HepG2 (cell line): ENCODE results near the gene EFL1. TPM values are rescaled to one million over a fixed set of nuclear protein-coding genes. Genes with fewer than 3 reads are reported as not detected.
A peak's percentile ranks its signal among the peaks of the same experiment; 100 is the strongest.

Experiments
- ISX ChIP-seq: sonication (generic); formaldehyde crosslinking; conservative IDR thresholded peaks from 2 replicates; pipeline ENCODE4 v1.5.0; 2020; ENCODE audit warnings: missing genetic modification reagents
- SIX4 ChIP-seq: sonication (generic); formaldehyde crosslinking; IDR thresholded peaks from 2 replicates; pipeline ENCODE4 v1.4.0; 2020; ENCODE audit warnings: missing genetic modification reagents
- SKIL ChIP-seq: sonication (generic); formaldehyde crosslinking; IDR thresholded peaks from 2 replicates; pipeline ENCODE4 v1.8.0; 2022; ENCODE audit warnings: missing genetic modification reagents, mild to moderate bottlenecking, moderate library complexity, borderline replicate concordance
- SNAI1 ChIP-seq: sonication (generic); formaldehyde crosslinking; IDR thresholded peaks from 2 replicates; pipeline ENCODE4 v1.5.0; 2020; ENCODE audit warnings: mild to moderate bottlenecking, missing genetic modification reagents, borderline replicate concordance
- SNAPC4 ChIP-seq: sonication (generic); formaldehyde crosslinking; IDR thresholded peaks from 2 replicates; pipeline ENCODE4 v1.4.0; 2020; ENCODE audit warnings: mild to moderate bottlenecking, missing genetic modification reagents
- TBX3 ChIP-seq: fragments of 450-650 bp; IDR thresholded peaks from 2 replicates; pipeline ENCODE4 v1.6.1; 2017; ENCODE audit warnings: antibody characterized with exemption, mild to moderate bottlenecking, inconsistent platforms, borderline replicate concordance
- TOPORS ChIP-seq: sonication (generic); formaldehyde crosslinking; IDR thresholded peaks from 2 replicates; pipeline ENCODE4 v1.8.0; 2023; ENCODE audit warnings: mild to moderate bottlenecking, missing genetic modification reagents
- ZNF143 ChIP-seq: sonication (generic); formaldehyde crosslinking; IDR thresholded peaks from 2 replicates; pipeline ENCODE4 v1.4.0; 2020; ENCODE audit warnings: missing genetic modification reagents
- ZNF180 ChIP-seq: sonication (generic); formaldehyde crosslinking; IDR thresholded peaks from 2 replicates; pipeline ENCODE4 v1.4.0; 2020; ENCODE audit warnings: low read depth, missing genetic modification reagents, borderline replicate concordance
- ZNF225 ChIP-seq: sonication (generic); formaldehyde crosslinking; IDR thresholded peaks from 2 replicates; pipeline ENCODE4 v1.4.0; 2020; ENCODE audit warnings: mild to moderate bottlenecking, missing genetic modification reagents
- ZNF232 ChIP-seq: sonication (generic); formaldehyde crosslinking; IDR thresholded peaks from 2 replicates; pipeline ENCODE4 v1.4.0; 2020; ENCODE audit warnings: missing genetic modification reagents, borderline replicate concordance
- ZNF431 ChIP-seq: sonication (generic); formaldehyde crosslinking; IDR thresholded peaks from 2 replicates; pipeline ENCODE4 v1.9.0; 2022; ENCODE audit warnings: missing genetic modification reagents, low read depth, mild to moderate bottlenecking, borderline replicate concordance
- ZNF556 ChIP-seq: sonication (generic); formaldehyde crosslinking; IDR thresholded peaks from 2 replicates; pipeline ENCODE4 v1.4.0; 2020; ENCODE audit warnings: mild to moderate bottlenecking, missing genetic modification reagents, borderline replicate concordance
- ZNF781 ChIP-seq: sonication (generic); formaldehyde crosslinking; IDR thresholded peaks from 2 replicates; pipeline ENCODE4 v1.5.1; 2020; ENCODE audit warnings: borderline replicate concordance, mild to moderate bottlenecking, missing genetic modification reagents; ENCODE audit errors: not compliant biosample characterization
- ZSCAN22 ChIP-seq: sonication (generic); formaldehyde crosslinking; IDR thresholded peaks from 2 replicates; pipeline ENCODE4 v1.4.0; 2020; ENCODE audit warnings: mild to moderate bottlenecking, missing genetic modification reagents
- polyA plus RNA-seq, 8 experiments: library from polyadenylated mRNA; depleted of rRNA in 3 of 8; stranded (reverse) in 7 of 8; unstranded in 1 of 8; fragments of >200 nt; fragmentation: Illumina TruSeq in 4 of 8; extraction: Trizol in 4 of 8; gene quantifications; 2 replicates each; pipeline versions ENCODE4 v1.2.1 to v1.2.3, GENCODE V29; 2011 to 2016; ENCODE audit warnings: low read depth in 4 of 8, missing spikeins in 1 of 8, mixed read lengths in 1 of 8; ENCODE audit not compliant: insufficient read depth in 1 of 8
- total RNA-seq, 5 experiments: library from RNA; depleted of rRNA; stranded (reverse); fragments of >200 nt; fragmentation: Illumina TruSeq; extraction: Trizol; gene quantifications; 2 replicates each; pipeline ENCODE4 v1.2.3, GENCODE V29; 2016; ENCODE audit warnings: low read depth in 1 of 5
- TF ChIP-seq, protein P1 (sequence below): sonication (generic); formaldehyde crosslinking; IDR thresholded peaks from 2 replicates; pipeline ENCODE4 v1.8.1; 2023; ENCODE audit warnings: mild to moderate bottlenecking, missing genetic modification reagents
- TF ChIP-seq, protein P2 (sequence below): sonication (generic); formaldehyde crosslinking; conservative IDR thresholded peaks from 2 replicates; pipeline ENCODE4 v1.8.0; 2022; ENCODE audit warnings: low read depth, missing genetic modification reagents
- TF ChIP-seq, protein P3 (sequence below): sonication (generic); formaldehyde crosslinking; IDR thresholded peaks from 2 replicates; pipeline ENCODE4 v1.4.0; 2020; ENCODE audit warnings: missing genetic modification reagents, borderline replicate concordance

Gene EFL1
- total and polyA plus RNA-seq, 2 of the 13 experiments (the other 11 are each of a cell fraction or from before 2014, with no cell fraction given): 6.4 to 12.0 TPM

DNA sequence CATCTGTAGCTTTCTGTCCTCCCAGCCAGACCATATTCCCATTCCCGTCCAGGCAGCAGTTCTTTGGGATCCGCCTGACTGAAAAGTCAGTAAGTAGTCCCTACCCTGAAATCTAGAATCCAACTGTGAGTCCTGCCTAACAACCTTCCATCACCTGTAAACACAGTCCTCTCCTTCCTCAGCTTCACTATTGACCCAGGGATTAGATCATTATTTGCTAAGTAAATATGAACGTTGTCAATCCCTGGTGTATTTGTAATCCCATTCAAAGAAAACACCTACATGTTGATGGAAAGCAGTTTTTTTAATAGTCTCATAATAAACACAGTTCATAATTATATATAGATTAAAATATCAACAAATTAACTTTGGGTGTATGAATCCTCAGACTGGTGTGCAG, 816 bp upstream of the EFL1 start (continued):
- TF ChIP-seq, protein P1, sequence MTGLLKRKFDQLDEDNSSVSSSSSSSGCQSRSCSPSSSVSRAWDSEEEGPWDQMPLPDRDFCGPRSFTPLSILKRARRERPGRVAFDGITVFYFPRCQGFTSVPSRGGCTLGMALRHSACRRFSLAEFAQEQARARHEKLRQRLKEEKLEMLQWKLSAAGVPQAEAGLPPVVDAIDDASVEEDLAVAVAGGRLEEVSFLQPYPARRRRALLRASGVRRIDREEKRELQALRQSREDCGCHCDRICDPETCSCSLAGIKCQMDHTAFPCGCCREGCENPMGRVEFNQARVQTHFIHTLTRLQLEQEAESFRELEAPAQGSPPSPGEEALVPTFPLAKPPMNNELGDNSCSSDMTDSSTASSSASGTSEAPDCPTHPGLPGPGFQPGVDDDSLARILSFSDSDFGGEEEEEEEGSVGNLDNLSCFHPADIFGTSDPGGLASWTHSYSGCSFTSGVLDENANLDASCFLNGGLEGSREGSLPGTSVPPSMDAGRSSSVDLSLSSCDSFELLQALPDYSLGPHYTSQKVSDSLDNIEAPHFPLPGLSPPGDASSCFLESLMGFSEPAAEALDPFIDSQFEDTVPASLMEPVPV (CRISPR knock-in tag): no peak
- TF ChIP-seq ZNF781 (no peak), SIX4 (peak; percentile 56; the same call in 1 of the 2 replicates), ZNF180 (CRISPR knock-in tag) (no peak), ZNF431 (CRISPR knock-in tag) (no peak), ZSCAN22 (CRISPR knock-in tag) (no peak), TOPORS (CRISPR knock-in tag) (no peak), ISX (CRISPR knock-in tag) (no peak), SNAI1 (no peak), ZNF143 (CRISPR knock-in tag) (no peak), ZNF225 (CRISPR knock-in tag) (no peak), ZNF232 (no peak), ZNF556 (CRISPR knock-in tag) (no peak), SKIL (CRISPR knock-in tag) (0 out of 2 replicates have a peak, but pooled peaks have one; percentile 22), SNAPC4 (CRISPR knock-in tag) (no peak), TBX3 (peak; percentile 98)
- TF ChIP-seq, protein P2, sequence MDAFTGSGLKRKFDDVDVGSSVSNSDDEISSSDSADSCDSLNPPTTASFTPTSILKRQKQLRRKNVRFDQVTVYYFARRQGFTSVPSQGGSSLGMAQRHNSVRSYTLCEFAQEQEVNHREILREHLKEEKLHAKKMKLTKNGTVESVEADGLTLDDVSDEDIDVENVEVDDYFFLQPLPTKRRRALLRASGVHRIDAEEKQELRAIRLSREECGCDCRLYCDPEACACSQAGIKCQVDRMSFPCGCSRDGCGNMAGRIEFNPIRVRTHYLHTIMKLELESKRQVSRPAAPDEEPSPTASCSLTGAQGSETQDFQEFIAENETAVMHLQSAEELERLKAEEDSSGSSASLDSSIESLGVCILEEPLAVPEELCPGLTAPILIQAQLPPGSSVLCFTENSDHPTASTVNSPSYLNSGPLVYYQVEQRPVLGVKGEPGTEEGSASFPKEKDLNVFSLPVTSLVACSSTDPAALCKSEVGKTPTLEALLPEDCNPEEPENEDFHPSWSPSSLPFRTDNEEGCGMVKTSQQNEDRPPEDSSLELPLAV (CRISPR knock-in tag): no peak
- TF ChIP-seq, protein P3, sequence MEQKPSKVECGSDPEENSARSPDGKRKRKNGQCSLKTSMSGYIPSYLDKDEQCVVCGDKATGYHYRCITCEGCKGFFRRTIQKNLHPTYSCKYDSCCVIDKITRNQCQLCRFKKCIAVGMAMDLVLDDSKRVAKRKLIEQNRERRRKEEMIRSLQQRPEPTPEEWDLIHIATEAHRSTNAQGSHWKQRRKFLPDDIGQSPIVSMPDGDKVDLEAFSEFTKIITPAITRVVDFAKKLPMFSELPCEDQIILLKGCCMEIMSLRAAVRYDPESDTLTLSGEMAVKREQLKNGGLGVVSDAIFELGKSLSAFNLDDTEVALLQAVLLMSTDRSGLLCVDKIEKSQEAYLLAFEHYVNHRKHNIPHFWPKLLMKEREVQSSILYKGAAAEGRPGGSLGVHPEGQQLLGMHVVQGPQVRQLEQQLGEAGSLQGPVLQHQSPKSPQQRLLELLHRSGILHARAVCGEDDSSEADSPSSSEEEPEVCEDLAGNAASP (CRISPR knock-in tag): peak; percentile 46; the same call in 1 of the 2 replicates
